Upper lobe of right lung (tissue), 1 donor: Measurements from ENCODE around the gene ZIC2. TPM values are rescaled to one million over a fixed set of nuclear protein-coding genes. Genes with fewer than 3 reads are reported as not detected.

Experiments used
- ATAC-seq: fragments of 200-7000 bp; cut with Tn5 transposase; one replicate; pipeline ENCODE4 v1.9.1; 2020; ENCODE audit warnings: mild to moderate bottlenecking, moderate library complexity
- DNase-seq: peaks from one replicate; pipeline ENCODE4 v3.0.0-alpha.2; 2020
- H3K27ac ChIP-seq: fragments of 200-600 bp; one replicate; pipeline ENCODE4 v1.8.0; 2022
- H3K27me3 ChIP-seq: fragments of 200-600 bp; one replicate; pipeline ENCODE4 v1.8.0; 2022; ENCODE audit warnings: mild to moderate bottlenecking
- H3K36me3 ChIP-seq: fragments of 200-600 bp; one replicate; pipeline ENCODE4 v1.8.0; 2022
- H3K4me1 ChIP-seq: fragments of 200-600 bp; one replicate; pipeline ENCODE4 v1.8.0; 2022
- H3K4me3 ChIP-seq: fragments of 200-600 bp; one replicate; pipeline ENCODE4 v1.8.0; 2022; ENCODE audit warnings: mild to moderate bottlenecking
- H3K9me3 ChIP-seq: fragments of 200-600 bp; one replicate; pipeline ENCODE4 v1.8.0; 2022
- intact Hi-C: fragments of 100-400 bp; cut with DNase I; formaldehyde crosslinking; loops from one replicate; pipeline ENCODE4 v1.11.0; 2022
- total RNA-seq: library from RNA; stranded (reverse); fragmentation: NEBNext Ultra II Directional; extraction: Animal tissue kit (Norgen Biotek cat#: 25700); gene quantifications from one replicate; pipeline ENCODE4 v1.2.1, GENCODE V29; 2021
- TF ChIP-seq, protein P1 (sequence below): fragments of 200-600 bp; IDR thresholded peaks from one replicate; pipeline ENCODE4 v1.8.0; 2022; ENCODE audit warnings: antibody characterized with exemption
- donor health status: DM: no; HTN: yes; CAD: no; lungs with severe emphysema.

Gene ZIC2
- total RNA-seq, 1 donor from 2014 or later = not detected

DNA sequence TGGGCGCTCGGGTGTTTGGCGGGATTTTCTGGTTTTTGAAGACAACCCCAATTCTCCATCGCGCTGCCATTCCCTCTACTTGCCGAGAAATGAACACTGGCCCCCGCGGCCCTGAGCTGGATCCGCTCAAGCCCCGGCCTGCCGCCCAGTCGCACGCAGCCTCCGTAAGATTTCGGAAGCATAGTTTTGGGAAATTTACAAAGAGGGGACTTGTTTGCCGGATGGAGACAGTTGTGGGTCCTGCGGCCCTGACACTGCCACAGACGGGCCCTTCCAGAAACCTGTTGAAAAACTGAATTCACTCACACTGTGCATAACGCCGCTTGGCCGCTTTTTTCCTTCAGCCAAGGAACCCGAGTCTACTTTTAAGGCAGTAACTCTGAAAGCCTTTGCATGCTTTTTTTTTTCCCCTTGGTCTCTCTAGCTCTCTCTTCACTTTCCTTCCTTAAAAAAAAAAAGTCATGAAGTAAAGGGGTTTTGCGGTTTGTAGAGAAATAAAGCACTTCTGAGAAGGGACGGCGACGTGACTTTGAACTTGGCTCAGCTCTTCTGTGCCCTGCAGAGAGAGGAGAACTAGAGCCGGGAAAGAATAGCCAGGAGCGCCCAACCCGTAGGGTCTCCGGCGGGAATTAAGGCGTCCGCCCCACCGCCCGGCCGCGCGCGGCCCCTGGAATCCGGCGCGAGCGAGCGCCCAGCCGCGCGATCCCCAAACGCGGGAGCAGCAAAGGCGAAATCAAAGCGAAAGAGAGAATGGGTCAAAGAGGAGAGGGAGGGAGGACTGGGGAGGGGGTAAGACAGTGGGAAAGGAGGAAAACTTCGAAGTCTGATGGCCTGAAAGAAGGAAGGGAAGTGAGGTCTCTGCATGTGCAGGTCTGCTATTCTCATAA, 3.4 kb upstream of the ZIC2 start:
- no peak for DNase-seq
- TF ChIP-seq, protein P1, sequence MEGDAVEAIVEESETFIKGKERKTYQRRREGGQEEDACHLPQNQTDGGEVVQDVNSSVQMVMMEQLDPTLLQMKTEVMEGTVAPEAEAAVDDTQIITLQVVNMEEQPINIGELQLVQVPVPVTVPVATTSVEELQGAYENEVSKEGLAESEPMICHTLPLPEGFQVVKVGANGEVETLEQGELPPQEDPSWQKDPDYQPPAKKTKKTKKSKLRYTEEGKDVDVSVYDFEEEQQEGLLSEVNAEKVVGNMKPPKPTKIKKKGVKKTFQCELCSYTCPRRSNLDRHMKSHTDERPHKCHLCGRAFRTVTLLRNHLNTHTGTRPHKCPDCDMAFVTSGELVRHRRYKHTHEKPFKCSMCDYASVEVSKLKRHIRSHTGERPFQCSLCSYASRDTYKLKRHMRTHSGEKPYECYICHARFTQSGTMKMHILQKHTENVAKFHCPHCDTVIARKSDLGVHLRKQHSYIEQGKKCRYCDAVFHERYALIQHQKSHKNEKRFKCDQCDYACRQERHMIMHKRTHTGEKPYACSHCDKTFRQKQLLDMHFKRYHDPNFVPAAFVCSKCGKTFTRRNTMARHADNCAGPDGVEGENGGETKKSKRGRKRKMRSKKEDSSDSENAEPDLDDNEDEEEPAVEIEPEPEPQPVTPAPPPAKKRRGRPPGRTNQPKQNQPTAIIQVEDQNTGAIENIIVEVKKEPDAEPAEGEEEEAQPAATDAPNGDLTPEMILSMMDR = no peak
- intact Hi-C loops = no loop called here

DNA sequence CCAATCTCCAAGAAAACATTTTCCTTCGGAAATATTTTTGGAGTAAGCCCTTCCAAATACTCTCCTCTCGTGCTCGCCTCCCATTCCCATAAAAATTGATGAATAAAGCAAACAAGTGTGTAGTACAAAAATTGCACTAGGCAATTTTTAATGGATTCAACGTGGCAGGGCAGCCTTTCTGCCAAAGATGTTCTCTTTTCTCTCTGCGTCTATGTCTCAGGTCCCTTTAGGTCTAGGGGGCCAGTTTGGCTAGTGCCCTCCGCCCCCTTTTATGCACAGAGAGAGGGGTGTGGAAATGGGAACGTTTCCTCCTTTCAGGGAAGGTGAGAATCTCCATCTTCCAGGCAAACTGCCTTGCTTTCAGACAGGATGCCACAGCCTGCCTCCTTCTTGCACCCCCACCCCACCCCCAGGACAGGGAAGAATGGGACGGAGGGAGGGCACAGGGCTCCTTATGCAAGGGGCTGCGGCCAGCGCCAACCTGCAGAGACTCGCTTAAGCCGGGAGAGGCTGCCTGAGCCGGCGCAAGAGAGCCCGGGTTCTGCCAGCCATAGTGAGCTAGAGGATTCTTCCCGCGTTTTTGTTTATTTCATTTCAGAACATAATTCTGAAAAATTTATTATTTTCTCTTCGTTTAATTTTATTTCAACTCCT, 2.7 kb upstream of the ZIC2 start:
- intact Hi-C loops = no loop called here
- H3K27me3 ChIP-seq = peaks cover 100% of the 10 kb centered on the region
- H3K36me3 ChIP-seq = no peaks in the 10 kb centered on the region
- no peak overlapping the region for H3K4me3 ChIP-seq
- H3K27ac ChIP-seq = no peak overlapping the region
- no peak for ATAC-seq
- H3K9me3 ChIP-seq = no peaks in the 10 kb centered on the region
- TF ChIP-seq, protein P1 = no peak
- no peak for DNase-seq
- H3K4me1 ChIP-seq = peaks cover 18% of the 10 kb centered on the region

More for the DNA sequence above, 3.4 kb upstream of the ZIC2 start:
- H3K4me3 ChIP-seq = no peak overlapping the region
- ATAC-seq = no peak
- peaks cover 18% of the 10 kb centered on the region for H3K4me1 ChIP-seq
- H3K36me3 ChIP-seq = no peaks in the 10 kb centered on the region
- no peaks in the 10 kb centered on the region for H3K9me3 ChIP-seq
- peaks cover 100% of the 10 kb centered on the region for H3K27me3 ChIP-seq
- H3K27ac ChIP-seq = no peak overlapping the region

DNA sequence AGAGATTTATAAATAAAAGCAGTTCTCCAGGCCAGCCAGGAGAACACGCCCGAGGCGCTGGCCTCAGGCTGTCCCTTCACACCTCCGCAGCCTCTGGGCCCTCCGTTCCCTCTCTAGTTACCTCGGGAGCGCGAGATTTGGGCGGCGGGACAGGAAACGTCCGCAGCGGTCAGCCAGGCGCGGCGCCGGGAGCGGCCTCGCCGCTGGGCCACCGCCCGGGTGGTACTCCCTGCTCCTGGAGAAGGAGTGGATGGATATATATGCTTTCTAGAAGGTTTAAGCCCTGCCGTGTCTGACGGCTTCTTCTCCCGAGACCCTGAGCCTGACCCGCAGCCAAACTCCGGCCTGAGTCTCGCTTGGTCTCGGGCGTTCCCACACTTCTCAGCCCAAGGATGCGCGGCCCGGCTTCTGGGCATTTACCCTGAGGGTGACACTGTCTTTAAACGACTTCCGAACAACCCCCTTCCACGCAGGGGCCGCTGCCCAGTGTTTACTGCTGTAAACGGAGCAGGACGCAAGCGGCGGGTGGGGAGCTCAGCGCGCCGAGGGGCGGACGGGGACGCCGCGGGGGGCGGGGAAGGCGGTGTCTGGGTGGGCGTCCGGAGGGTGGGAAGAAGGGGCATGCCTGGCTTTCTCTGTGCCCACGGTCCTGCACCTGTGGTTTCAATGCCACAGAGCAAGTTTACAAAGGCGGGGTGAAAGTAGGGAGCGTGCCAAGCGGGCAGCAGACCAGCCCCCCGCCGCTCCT, 2.0 kb upstream of the ZIC2 start:
- no peaks in the 10 kb centered on the region for H3K9me3 ChIP-seq
- H3K27me3 ChIP-seq = peaks cover 100% of the 10 kb centered on the region
- peak overlapping the region; percentile 47 for H3K4me3 ChIP-seq
- intact Hi-C loops = no loop called here
- no peaks in the 10 kb centered on the region for H3K36me3 ChIP-seq
- H3K27ac ChIP-seq = no peak overlapping the region
- ATAC-seq (no peak), DNase-seq (peak; percentile 58)
- H3K4me1 ChIP-seq = peaks cover 18% of the 10 kb centered on the region
- TF ChIP-seq, protein P1 = no peak

DNA sequence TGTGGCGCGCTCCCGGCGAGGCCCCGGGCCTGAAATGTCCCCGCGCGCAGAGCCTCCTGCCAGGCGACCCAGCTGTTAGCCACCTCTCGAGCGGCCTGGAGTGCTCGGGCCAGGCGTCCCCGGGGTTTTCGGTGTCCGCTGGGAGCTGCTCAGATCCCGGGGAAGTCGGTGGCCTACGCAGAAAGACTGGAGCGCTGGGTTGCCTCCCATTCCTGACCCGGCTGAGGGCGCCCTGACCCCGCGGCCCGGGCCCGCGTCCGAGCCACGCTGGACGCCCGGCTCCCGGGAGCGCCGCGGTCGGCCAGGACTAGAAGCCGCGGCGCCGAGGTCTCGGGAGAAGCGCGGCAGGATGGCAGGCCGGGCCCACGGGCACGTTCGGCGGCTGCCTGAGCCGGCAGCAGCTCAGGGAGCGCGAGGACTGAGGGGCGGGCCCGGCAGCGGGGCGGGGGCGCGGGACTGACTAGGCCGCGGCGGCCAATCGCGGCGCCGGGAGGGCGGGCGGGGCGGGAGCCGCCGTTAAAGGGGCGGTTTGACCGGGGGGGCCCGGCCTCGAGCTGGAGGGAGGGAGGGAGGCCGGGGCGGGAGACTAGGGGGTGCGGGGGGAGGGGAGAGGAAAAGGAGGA, 1.3 kb upstream of the ZIC2 start:
- TF ChIP-seq, protein P1 = no peak
- peak; percentile 74 for DNase-seq
- Histone ChIP-seq H3K27me3 (peaks cover 99% of the 10 kb centered on the region), H3K36me3 (no peaks in the 10 kb centered on the region), H3K27ac (no peak overlapping the region), H3K4me1 (peaks cover 18% of the 10 kb centered on the region), H3K9me3 (no peaks in the 10 kb centered on the region), H3K4me3 (peak overlapping the region; percentile 47)
- peak; percentile 81 for ATAC-seq
- intact Hi-C loops = no loop called here
